Activated CD8-positive, alpha-beta memory T cell treated with anti-CD3 and anti-CD28 coated beads for 4 hours (primary cell): ENCODE data around the gene ACTN4.

Source experiments
- DNase-seq, 2 donors: peaks; one replicate each; pipeline ENCODE4 v3.0.0-alpha.2; 2020; ENCODE audit warnings: low read depth in 2 of 2

ACTN4 gene

GRCh38 chr19:38695317-38695683 is 47.9 kb downstream of the ACTN4 start:
- DNase-seq = no peak

- no peak for DNase-seq
Measured at GRCh38 chr19:38695832-38696728, 48.6 kb downstream of the ACTN4 start.

- no peak for DNase-seq
Measured at GRCh38 chr19:38696729-38697055, 49.2 kb downstream of the ACTN4 start.

- DNase-seq = no peak
Measured at GRCh38 chr19:38697197-38697596, 49.7 kb downstream of the ACTN4 start.

- no peak for DNase-seq
Measured at GRCh38 chr19:38697641-38698071, 50.2 kb downstream of the ACTN4 start.

- DNase-seq = no peak
Measured at GRCh38 chr19:38698225-38699026, 51.0 kb downstream of the ACTN4 start.

- DNase-seq = no peak
Measured at GRCh38 chr19:38699027-38699346, 51.5 kb downstream of the ACTN4 start.

- DNase-seq = no peak
Measured at GRCh38 chr19:38699647-38700349, 52.3 kb downstream of the ACTN4 start.

- no peak for DNase-seq
Measured at GRCh38 chr19:38700350-38700901, 53.0 kb downstream of the ACTN4 start.

- DNase-seq = no peak
Measured at GRCh38 chr19:38700902-38701454, 53.5 kb downstream of the ACTN4 start.

- no peak for DNase-seq
Measured at GRCh38 chr19:38701455-38702063, 54.1 kb downstream of the ACTN4 start.

GRCh38 chr19:38702278-38702677 is 54.8 kb downstream of the ACTN4 start:
- DNase-seq = no peak

- no peak for DNase-seq
Measured at GRCh38 chr19:38703509-38703908, 56.1 kb downstream of the ACTN4 start.

GRCh38 chr19:38704488-38705026 is 57.1 kb downstream of the ACTN4 start:
- DNase-seq = no peak

GRCh38 chr19:38705197-38706019 is 58.0 kb downstream of the ACTN4 start:
- DNase-seq = no peak

GRCh38 chr19:38706792-38707511 is 59.5 kb downstream of the ACTN4 start:
- no peak for DNase-seq

- DNase-seq = no peak
Measured at GRCh38 chr19:38707512-38708114, 60.2 kb downstream of the ACTN4 start.

GRCh38 chr19:38708413-38709024 is 61.1 kb downstream of the ACTN4 start:
- no peak for DNase-seq

GRCh38 chr19:38709119-38709518 is 61.7 kb downstream of the ACTN4 start:
- DNase-seq = no peak
